HG03571 (cell line): ENCODE measurements around the gene NDEL1.
A peak's percentile ranks its signal among the peaks of the same experiment; 100 is the strongest.
"Not testable (repeated sequence)": the region's sequence is repeated elsewhere in the genome, so short reads cannot be mapped to it uniquely, and the experiment has no call there.

Experiments
- ATAC-seq: cut with Tn5 transposase; IDR thresholded peaks from one replicate; pipeline ENCODE4 v1.9.1; 2021; ENCODE audit not compliant: unreplicated experiment

Gene NDEL1

GRCh38 chr17:8435245-8436168, at the start of gene NDEL1:
Gene NDEL1 (plus strand): TSS chr17:8435884. CDS start chr17:8444272, 8,388 bp downstream.
- peak; percentile 93 for ATAC-seq

- no peak for ATAC-seq
Measured at GRCh38 chr17:8386841-8387240, 48.8 kb upstream of the NDEL1 start.

GRCh38 chr17:8387914-8388651, 47.6 kb upstream of the NDEL1 start:
- ATAC-seq = no peak

- no peak for ATAC-seq
Measured at GRCh38 chr17:8391711-8392110, 44.0 kb upstream of the NDEL1 start.

- ATAC-seq = no peak
Measured at GRCh38 chr17:8392274-8392673, 43.4 kb upstream of the NDEL1 start.

DNA sequence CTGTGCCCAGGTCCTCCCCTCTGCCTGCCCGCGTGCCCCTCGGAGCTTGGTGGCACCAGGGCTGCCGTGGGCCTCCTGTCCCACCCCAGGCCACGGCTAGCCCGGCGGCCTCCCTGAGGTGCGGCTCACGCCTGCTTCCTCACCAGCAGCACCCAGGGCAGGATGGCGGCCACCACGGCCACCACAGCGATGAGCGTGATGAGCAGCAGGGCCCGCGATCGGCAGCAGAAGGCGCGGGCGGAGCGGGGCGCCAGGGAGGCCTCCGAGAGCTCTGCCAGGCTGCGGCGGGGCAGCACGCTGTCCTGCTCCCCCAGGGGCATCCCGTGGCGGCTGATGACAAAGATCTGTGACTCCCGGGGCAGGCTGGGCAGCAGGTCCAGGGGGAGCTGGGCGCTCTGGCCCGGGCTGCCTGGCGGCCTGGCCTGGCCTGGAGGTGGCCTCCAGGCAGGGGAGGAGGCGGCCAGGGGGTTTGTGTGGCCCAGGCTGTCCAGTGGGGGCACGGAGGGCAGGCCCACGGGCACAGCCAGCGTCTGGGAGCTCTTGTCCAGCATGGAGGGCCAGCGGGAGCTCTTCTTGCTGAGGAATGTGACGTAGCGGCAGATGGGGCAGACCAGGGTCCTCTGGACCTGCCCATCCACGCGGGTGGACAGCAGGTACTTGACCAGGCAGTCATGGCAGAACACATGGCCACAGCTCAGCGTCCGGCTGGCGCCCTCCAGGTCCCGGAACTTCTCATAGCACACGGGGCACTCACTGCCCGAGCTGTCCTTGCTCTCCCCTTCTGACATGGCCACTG, 42.8 kb upstream of the NDEL1 start:
- no peak for ATAC-seq

- ATAC-seq = no peak
Measured at GRCh38 chr17:8393470-8394231, 42.0 kb upstream of the NDEL1 start.

GRCh38 chr17:8394497-8394896, 41.2 kb upstream of the NDEL1 start:
- not testable (repeated sequence) for ATAC-seq

DNA sequence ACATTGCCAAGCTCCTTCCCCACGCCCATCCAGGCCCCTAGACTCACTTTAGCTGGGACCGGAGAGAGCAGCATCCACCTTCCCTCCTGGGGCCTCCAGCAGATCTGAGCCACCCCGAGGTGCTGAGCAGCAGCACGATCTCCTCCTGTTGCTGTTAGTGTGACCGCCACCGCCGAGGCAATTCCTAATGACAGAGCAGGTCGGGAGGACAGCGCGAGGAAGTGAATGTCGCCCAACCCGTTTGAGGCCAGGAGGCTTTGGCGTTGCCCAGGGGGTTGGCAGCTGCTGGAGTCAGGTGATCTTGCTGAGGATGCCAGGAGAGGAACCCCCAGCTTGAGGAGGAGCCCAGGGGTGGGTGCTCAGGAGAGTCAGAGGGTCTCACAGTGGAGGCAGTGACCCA, 38.0 kb upstream of the NDEL1 start, which contains the start of gene RNF222:
Gene RNF222 (minus strand): TSS at position 192 of the 400 bp plus-strand sequence. CDS start 4,366 bp downstream, outside the sequence.
- ATAC-seq = no peak

GRCh38 chr17:8398980-8399379, 36.7 kb upstream of the NDEL1 start:
- no peak for ATAC-seq

DNA sequence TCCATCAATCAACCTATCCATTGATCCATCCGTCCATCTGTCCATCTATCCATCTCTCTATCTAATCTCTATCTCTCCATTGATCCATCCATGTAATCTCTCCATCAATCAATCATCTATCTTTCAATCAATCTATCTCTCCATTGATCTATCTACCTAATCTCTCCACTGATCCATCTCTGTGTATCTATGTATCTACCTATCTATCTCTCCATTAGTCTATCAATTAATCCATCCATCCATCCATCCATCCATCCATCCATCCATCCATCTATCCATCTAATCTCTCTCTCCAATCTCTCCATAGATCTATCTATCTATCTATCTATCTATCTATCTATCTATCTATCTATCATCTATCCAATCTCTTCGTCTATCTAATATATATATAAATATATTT, 34.6 kb upstream of the NDEL1 start:
- ATAC-seq = no peak

DNA sequence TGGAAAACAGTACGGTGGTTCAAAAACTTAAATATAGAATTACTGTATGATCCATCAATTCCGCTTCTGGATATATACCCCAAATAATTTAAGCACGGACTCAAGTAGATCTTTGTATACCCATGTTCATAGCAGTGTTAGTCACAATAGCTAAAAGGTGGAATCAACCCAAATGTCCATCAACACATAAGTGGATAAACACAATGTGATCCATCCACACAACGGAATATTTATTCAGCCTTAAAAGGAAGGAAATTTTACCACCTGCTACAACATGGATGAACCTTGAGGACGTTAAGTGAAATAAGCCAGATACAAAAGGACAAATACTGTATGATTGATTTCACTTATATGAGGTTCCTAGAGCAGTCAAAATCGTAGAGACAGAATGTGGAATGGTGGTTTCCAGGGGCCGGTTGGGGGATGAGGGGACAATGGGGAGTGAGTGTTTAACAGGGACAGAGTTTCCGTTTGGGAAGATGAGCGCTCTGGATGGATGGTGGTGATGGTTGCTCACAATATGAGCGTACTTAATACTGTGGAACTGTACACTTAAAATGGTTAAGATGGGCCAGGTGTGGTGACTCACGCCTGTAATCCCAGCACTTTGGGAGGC, 32.7 kb upstream of the NDEL1 start:
- no peak for ATAC-seq

DNA sequence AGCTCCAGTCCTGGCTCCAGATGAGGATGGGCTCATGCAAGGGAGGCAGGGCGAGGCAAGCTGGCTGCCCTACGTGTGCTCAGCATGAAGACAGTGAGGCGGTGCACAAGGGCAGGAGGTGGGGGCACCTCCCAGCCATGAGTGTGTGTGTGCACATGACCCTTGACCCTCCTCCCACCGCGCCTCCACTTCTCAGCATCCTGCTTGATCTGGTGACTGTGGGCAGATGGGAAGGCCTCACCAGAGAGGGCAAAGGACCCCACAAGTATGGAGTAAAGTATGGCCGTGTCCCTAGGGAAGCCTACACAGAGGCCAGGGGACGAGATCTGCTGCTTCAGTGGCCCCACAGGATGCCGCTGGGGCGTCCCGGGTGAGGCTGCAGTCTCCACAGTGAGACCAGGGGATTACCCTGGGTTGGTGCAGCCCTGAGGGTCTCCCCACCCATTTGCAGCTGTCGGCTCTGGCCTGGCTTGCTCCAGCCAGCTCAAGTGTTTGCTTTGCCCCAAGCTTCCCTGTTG, 30.1 kb upstream of the NDEL1 start:
- no peak for ATAC-seq

GRCh38 chr17:8406174-8406573, 29.5 kb upstream of the NDEL1 start:
- no peak for ATAC-seq

GRCh38 chr17:8408371-8408770, 27.3 kb upstream of the NDEL1 start:
- ATAC-seq = no peak

DNA sequence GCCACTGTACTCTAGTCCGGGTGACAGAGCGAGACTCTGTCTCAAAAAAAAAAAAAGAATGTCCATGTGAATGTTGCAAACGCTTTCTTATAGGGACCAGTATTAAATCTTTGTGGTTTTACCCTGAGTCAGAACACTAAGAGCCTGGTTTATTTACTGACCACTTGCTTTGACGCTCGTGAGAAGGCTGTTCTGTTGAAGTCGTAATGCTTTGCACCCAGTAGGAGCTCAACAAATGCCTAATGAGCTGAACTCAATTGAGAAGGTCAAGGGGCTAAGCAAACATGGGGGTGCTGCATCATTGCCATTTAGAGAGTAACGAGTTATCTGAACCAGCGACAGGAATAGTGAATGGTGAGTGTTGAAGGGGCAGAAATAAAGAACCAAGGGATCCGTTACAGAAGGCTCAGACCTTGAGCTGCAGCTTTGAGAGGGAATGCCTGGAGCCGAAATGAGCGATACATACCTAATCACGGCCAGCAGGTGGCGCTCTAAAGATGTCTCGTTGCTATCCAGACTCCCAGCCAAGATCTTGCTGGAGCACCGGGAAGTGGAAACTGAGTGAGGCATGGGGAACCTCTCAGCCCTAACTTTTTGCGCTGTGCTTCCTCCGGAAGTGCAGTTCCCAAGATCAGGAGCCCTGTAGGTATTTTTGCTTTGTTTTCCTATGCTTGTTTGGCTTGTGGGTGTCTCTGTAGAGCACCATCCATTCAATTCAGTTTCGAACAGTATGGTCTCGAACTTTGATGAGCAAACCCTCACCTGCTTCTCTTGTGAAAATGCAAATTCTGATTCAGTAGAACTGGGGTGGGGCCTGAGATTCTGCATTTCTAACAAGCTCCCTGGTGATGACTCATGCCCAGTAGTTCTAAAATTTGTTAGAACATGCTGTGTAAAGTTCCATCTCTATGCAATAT, 25.5 kb upstream of the NDEL1 start:
- no peak for ATAC-seq

- ATAC-seq = no peak
Measured at GRCh38 chr17:8410883-8411238, 24.8 kb upstream of the NDEL1 start.

- ATAC-seq = no peak
Measured at GRCh38 chr17:8412089-8412488, 23.6 kb upstream of the NDEL1 start.

DNA sequence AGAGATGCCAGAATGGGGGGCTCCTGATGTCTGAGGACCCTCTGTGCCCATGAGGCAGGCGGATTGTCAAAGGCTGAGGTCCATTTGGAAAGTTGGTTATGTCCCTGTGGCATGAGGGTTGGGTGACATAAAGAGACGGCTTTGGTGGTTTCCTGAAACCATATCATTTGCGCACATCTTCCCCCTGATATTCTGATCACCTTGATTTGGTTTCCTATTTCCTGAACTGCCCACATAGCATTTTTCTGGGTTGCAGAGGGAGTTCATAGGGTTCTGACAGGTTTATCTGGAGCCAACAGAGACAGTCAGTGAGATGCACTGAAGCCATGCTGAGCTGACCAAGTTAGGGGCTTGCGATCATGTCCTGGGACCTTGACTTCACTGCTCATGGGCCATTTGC, 22.4 kb upstream of the NDEL1 start:
- ATAC-seq = no peak
